Measurements from ENCODE around the gene GATB. TPM values are rescaled to one million over a fixed set of nuclear protein-coding genes. Genes with fewer than 3 reads are reported as not detected.

Gene GATB
- total and polyA plus RNA-seq, 2 donors (not counting 1 experiment from before 2014, with no cell fraction given) = 11.6 to 19.2 TPM

- TF ChIP-seq, protein P1, sequence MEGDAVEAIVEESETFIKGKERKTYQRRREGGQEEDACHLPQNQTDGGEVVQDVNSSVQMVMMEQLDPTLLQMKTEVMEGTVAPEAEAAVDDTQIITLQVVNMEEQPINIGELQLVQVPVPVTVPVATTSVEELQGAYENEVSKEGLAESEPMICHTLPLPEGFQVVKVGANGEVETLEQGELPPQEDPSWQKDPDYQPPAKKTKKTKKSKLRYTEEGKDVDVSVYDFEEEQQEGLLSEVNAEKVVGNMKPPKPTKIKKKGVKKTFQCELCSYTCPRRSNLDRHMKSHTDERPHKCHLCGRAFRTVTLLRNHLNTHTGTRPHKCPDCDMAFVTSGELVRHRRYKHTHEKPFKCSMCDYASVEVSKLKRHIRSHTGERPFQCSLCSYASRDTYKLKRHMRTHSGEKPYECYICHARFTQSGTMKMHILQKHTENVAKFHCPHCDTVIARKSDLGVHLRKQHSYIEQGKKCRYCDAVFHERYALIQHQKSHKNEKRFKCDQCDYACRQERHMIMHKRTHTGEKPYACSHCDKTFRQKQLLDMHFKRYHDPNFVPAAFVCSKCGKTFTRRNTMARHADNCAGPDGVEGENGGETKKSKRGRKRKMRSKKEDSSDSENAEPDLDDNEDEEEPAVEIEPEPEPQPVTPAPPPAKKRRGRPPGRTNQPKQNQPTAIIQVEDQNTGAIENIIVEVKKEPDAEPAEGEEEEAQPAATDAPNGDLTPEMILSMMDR (IDR thresholded peaks at IDR 0.05) = no peak
- TF ChIP-seq EZH2 (IDR thresholded peaks at IDR 0.05; ENCODE audit: borderline replicate concordance, insufficient read depth, low read depth, low read length, poor library complexity, severe bottlenecking) = no peak
- 100% methylated on average over 4 of the region's 4 CpGs for WGBS (ENCODE audit: insufficient coverage)
- Histone ChIP-seq H3K27me3 (replicated peaks in 1 of 4; ENCODE audit: control extremely low read depth in 1 of 4, control insufficient read depth in 3 of 4, insufficient read depth in 4 of 4, low read length in 3 of 4) (no peaks in the 10 kb centered on the region), H3K9me3 (ENCODE audit: control extremely low read depth in 1 of 3, control insufficient read depth in 2 of 3, insufficient read depth in 1 of 3, low read length in 2 of 3) (no peaks in the 10 kb centered on the region), H3K27ac (ENCODE audit: low read length in 2 of 2) (no peak overlapping the region), H3K79me2 (ENCODE audit: control insufficient read depth, insufficient read depth, low read length) (no peaks in the 10 kb centered on the region), H4K20me1 (ENCODE audit: control insufficient read depth, insufficient read depth, low read length, poor library complexity, severe bottlenecking) (no peaks in the 10 kb centered on the region), H3K4me3 (ENCODE audit: control extremely low read depth in 1 of 5, extremely low read depth in 1 of 5, insufficient read depth in 1 of 5, low read depth in 2 of 5, low read length in 4 of 5) (no peak overlapping the region), H2AFZ (ENCODE audit: insufficient read depth, low read depth, low read length, poor library complexity, severe bottlenecking) (no peak overlapping the region), H3K36me3 (replicated peaks in 1 of 2; ENCODE audit: control extremely low read depth in 1 of 2, control insufficient read depth in 1 of 2, extremely low read depth in 1 of 2, insufficient read depth in 2 of 2, low read length in 1 of 2) (no peaks in the 10 kb centered on the region), H3K9ac (ENCODE audit: low read length) (no peak overlapping the region), H3K4me1 (ENCODE audit: control insufficient read depth in 2 of 2, insufficient read depth in 2 of 2, low read length in 2 of 2) (no peaks in the 10 kb centered on the region), H3K4me2 (replicated peaks; ENCODE audit: low read depth, low read length, poor library complexity, severe bottlenecking) (no peak overlapping the region)
- DNase-seq (no peak), ATAC-seq (ENCODE audit: low read depth) (no peak)
- POLR2A ChIA-PET = no interaction called here
- Mint-ChIP-seq H3K4me3 (no peak overlapping the region), H3K27me3 (no peaks in the 10 kb centered on the region), H3K27ac (no peak overlapping the region), H3K4me1 (no peaks in the 10 kb centered on the region), H3K9me3 (ENCODE audit: insufficient read depth) (no peaks in the 10 kb centered on the region)
- CTCF ChIA-PET = interaction anchor here (0.8 kb wide), 1 partner anchor 9 kb away, joined by 3 read pairs; no protein-coding TSS in a partner anchor
- intact Hi-C loops (cut with micrococcal nuclease) = no loop called here
Measured at GRCh38 chr4:151667666-151668065, 93.1 kb downstream of the GATB start.

DNA sequence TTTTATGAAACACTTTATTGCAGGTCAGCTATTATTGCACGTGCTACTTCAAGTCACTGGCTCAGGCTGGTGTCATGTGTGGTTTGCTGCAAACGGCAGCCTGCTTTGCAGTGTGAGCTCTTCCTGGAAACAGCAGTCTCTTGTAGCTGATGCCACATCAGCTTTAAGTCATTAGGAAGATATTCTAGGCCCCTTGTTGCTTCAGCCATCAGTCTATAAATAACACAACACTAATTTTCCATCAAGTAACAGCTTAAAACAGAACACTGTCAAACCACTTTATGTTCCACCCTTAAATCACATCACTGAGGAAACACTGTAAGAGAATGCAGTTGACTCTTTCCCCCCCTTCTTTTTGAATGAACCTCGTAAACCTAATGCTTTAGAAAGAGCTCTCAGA lies 93.8 kb downstream of the GATB start:
- no peaks in the 10 kb centered on the region for H3K27me3 Mint-ChIP-seq
- ChIA-PET POLR2A (no interaction called here), CTCF (no interaction called here)
- no peak for TF ChIP-seq EZH2 (IDR thresholded peaks at IDR 0.05; ENCODE audit: borderline replicate concordance, insufficient read depth, low read depth, low read length, poor library complexity, severe bottlenecking)
- TF ChIP-seq, protein P1 (IDR thresholded peaks at IDR 0.05) = no peak
- ATAC-seq (ENCODE audit: low read depth) = no peak
- 16% methylated on average over 2 of the region's 3 CpGs for WGBS (ENCODE audit: insufficient coverage)
- no peaks in the 10 kb centered on the region for H3K36me3 ChIP-seq (replicated peaks in 1 of 2; ENCODE audit: control extremely low read depth in 1 of 2, control insufficient read depth in 1 of 2, extremely low read depth in 1 of 2, insufficient read depth in 2 of 2, low read length in 1 of 2)
- intact Hi-C loops (cut with micrococcal nuclease) = no loop called here
- H3K4me3 Mint-ChIP-seq = no peak overlapping the region
- H3K9me3 Mint-ChIP-seq (ENCODE audit: insufficient read depth) = no peaks in the 10 kb centered on the region
- no peaks in the 10 kb centered on the region for H3K9me3 ChIP-seq (ENCODE audit: control extremely low read depth in 1 of 3, control insufficient read depth in 2 of 3, insufficient read depth in 1 of 3, low read length in 2 of 3)
- no peaks in the 10 kb centered on the region for H3K79me2 ChIP-seq (ENCODE audit: control insufficient read depth, insufficient read depth, low read length)
- no peak overlapping the region for H3K4me2 ChIP-seq (replicated peaks; ENCODE audit: low read depth, low read length, poor library complexity, severe bottlenecking)
- H3K4me3 ChIP-seq (ENCODE audit: control extremely low read depth in 1 of 5, extremely low read depth in 1 of 5, insufficient read depth in 1 of 5, low read depth in 2 of 5, low read length in 4 of 5) = no peak overlapping the region
- DNase-seq = no peak
- no peak overlapping the region for H3K9ac ChIP-seq (ENCODE audit: low read length)
- H3K27ac Mint-ChIP-seq = no peak overlapping the region
- H3K4me1 Mint-ChIP-seq = no peaks in the 10 kb centered on the region
- H2AFZ ChIP-seq (ENCODE audit: insufficient read depth, low read depth, low read length, poor library complexity, severe bottlenecking) = no peak overlapping the region
- no peak overlapping the region for H3K27ac ChIP-seq (ENCODE audit: low read length in 2 of 2)
- H4K20me1 ChIP-seq (ENCODE audit: control insufficient read depth, insufficient read depth, low read length, poor library complexity, severe bottlenecking) = no peaks in the 10 kb centered on the region
- no peaks in the 10 kb centered on the region for H3K27me3 ChIP-seq (replicated peaks in 1 of 4; ENCODE audit: control extremely low read depth in 1 of 4, control insufficient read depth in 3 of 4, insufficient read depth in 4 of 4, low read length in 3 of 4)
- no peaks in the 10 kb centered on the region for H3K4me1 ChIP-seq (ENCODE audit: control insufficient read depth in 2 of 2, insufficient read depth in 2 of 2, low read length in 2 of 2)
